Bronchial epithelial cell (primary cell): ENCODE results near the gene MAP3K9. TPM values are rescaled to one million over a fixed set of nuclear protein-coding genes. Genes with fewer than 3 reads are reported as not detected.
A peak's percentile ranks its signal among the peaks of the same experiment; 100 is the strongest.

Source experiments
- DNase-seq: peaks from one replicate; pipeline ENCODE4 v3.0.0-alpha.2; 2010; ENCODE audit warnings: low read depth
- FAIRE-seq: peaks from 2 replicates; lab custom pipeline; 2011; peaks lifted over from hg19 to GRCh38; lab: Jason Lieb, UNC
- H3K27me3 ChIP-seq: 2 replicates; pipeline ENCODE4 v1.5.1; 2011; ENCODE audit warnings: low read length; ENCODE audit not compliant: control insufficient read depth, insufficient read depth
- H3K36me3 ChIP-seq: 2 replicates; pipeline ENCODE4 v1.5.1; 2011; ENCODE audit warnings: low read length; ENCODE audit not compliant: control insufficient read depth, insufficient read depth
- H3K4me3 ChIP-seq: 2 replicates; pipeline ENCODE4 v1.5.1; 2011; ENCODE audit warnings: mild to moderate bottlenecking, low read depth, low read length, control low read depth
- total RNA-seq: library from RNA; depleted of rRNA; stranded (reverse); fragments of >200 nt; gene quantifications from 2 replicates; pipeline ENCODE4 v1.2.1, GENCODE V29; 2014
- TF ChIP-seq, protein P1 (sequence below): IDR thresholded peaks from 2 replicates; pipeline ENCODE4 v1.5.1; 2011; ENCODE audit warnings: mild to moderate bottlenecking, moderate library complexity, low read length, control low read depth, inconsistent platforms; ENCODE audit not compliant: insufficient read depth, severe bottlenecking

The MAP3K9 gene
- total RNA-seq, 1 donor from 2014 or later = 11.6 TPM

DNA sequence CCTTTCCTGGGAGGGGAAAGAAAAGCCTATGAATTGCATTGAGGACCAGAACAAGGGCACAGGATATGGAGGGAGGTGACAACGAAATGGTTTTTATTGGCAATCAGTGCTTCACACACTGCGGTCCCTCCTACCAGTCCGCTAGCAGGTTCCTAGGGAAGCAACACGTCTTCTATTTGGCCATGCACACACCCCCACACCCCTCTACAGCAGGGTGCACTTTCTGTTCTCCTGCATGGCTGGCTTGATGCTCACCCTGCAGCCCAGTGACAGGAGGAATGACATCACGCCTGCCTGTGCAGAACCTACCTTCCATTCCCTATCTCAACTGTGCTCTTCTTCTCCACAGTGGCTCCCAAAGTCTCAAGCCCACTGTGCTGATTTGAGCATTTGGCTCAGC is 109.7 kb downstream of the MAP3K9 start:
- Histone ChIP-seq H3K36me3 (no peaks in the 10 kb centered on the region), H3K4me3 (no peak overlapping the region), H3K27me3 (no peaks in the 10 kb centered on the region)
- TF ChIP-seq, protein P1, sequence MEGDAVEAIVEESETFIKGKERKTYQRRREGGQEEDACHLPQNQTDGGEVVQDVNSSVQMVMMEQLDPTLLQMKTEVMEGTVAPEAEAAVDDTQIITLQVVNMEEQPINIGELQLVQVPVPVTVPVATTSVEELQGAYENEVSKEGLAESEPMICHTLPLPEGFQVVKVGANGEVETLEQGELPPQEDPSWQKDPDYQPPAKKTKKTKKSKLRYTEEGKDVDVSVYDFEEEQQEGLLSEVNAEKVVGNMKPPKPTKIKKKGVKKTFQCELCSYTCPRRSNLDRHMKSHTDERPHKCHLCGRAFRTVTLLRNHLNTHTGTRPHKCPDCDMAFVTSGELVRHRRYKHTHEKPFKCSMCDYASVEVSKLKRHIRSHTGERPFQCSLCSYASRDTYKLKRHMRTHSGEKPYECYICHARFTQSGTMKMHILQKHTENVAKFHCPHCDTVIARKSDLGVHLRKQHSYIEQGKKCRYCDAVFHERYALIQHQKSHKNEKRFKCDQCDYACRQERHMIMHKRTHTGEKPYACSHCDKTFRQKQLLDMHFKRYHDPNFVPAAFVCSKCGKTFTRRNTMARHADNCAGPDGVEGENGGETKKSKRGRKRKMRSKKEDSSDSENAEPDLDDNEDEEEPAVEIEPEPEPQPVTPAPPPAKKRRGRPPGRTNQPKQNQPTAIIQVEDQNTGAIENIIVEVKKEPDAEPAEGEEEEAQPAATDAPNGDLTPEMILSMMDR = no peak
- DNase-seq = no peak
- no peak for FAIRE-seq

DNA sequence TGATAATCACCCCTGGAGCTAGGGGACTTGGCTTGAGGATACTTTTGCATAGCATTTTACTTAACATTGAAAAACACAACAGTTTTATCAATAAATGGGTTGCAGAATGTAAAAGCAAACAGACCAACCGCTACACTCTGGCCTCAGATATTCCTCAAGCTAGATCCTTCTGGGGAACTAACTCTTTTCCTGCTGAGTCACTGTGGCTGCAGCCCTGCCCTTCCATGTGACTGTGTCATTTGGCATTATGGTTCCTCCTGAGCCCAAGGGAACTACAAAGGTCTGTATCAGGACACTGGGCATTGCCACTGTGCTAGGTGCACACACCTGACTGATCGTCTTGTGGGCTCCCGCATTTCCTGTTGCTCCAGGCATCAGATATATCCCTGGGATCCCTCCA is 111.0 kb downstream of the MAP3K9 start:
- H3K4me3 ChIP-seq = no peak overlapping the region
- peak; percentile 76 for DNase-seq
- FAIRE-seq = peak; percentile 62
- H3K36me3 ChIP-seq = no peaks in the 10 kb centered on the region
- H3K27me3 ChIP-seq = no peaks in the 10 kb centered on the region
- TF ChIP-seq, protein P1 = no peak

- TF ChIP-seq, protein P1 = no peak
- peak; percentile 74 for DNase-seq
- H3K4me3 ChIP-seq = no peak overlapping the region
- H3K27me3 ChIP-seq = no peaks in the 10 kb centered on the region
- FAIRE-seq = no peak
- no peaks in the 10 kb centered on the region for H3K36me3 ChIP-seq
These were observed 111.6 kb downstream of the MAP3K9 start for GRCh38 chr14:70697701-70698100.

- no peak for FAIRE-seq
- Histone ChIP-seq H3K36me3 (no peaks in the 10 kb centered on the region), H3K4me3 (no peak overlapping the region), H3K27me3 (no peaks in the 10 kb centered on the region)
- TF ChIP-seq, protein P1 = no peak
- DNase-seq = no peak
These were observed 113.3 kb downstream of the MAP3K9 start for GRCh38 chr14:70696026-70696425.

DNA sequence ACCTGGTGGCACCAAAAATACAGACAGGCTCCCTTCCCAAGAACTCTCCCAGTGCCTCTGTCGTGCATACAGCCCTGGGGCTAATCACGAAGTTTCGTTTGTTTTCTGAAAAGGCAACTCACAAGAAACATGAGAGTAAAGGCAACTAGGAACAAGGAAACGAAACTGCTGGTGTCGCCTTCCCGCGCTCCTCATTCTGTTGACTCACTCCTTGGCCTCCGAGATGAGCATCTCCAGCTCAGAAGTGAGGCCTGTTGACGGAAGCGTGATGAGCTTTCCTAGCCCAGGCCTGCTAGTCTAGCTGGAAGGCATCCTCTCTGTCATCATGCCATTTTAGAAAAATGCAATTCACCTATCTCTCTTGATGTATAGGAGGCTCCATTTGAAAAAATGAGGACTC is 117.1 kb downstream of the MAP3K9 start:
- Histone ChIP-seq H3K27me3 (no peaks in the 10 kb centered on the region), H3K4me3 (no peak overlapping the region), H3K36me3 (no peaks in the 10 kb centered on the region)
- FAIRE-seq (peak; percentile 50), DNase-seq (no peak)
- TF ChIP-seq, protein P1 = no peak

DNA sequence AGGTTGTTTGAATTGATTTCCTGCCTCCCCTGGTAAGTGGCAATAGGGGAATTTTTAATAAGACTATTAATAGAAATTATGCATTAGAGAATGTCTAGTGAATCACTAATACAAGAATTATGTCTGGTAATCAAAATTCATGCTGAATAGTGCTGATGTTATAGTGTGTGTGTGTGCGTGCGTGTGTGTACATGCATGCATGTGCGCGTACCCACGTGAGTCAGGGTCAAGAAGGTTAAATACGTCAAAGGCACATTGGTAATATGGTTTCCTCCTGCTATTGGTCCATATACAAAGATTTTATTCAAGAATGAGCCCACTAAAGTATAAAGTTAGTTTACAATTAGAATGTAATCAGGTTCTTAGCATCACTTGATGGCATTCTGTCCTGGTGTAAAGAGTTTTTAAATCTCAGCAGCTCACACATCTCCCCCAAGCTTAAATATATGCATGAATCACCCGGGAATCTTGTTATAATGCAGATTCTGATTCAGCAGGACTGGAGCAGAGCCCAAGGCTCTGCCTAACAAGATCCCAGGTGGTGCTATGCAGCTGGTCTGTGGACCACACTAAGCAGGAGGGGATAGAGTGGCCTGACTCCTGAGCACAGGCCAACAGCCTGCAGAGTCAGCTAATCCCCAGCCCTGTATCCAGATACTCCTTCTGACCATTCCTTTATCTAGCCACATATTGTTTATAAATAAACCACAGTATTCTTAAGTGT is 123.7 kb downstream of the MAP3K9 start:
- Histone ChIP-seq H3K27me3 (no peaks in the 10 kb centered on the region), H3K36me3 (no peaks in the 10 kb centered on the region), H3K4me3 (no peak overlapping the region)
- peak; percentile 67 for DNase-seq
- TF ChIP-seq, protein P1 = no peak
- no peak for FAIRE-seq
